ENCODE results near the gene JPH2. TPM values are rescaled to one million over a fixed set of nuclear protein-coding genes. Genes with fewer than 3 reads are reported as not detected.
A peak's percentile ranks its signal among the peaks of the same experiment; 100 is the strongest.

JPH2 gene
- total RNA-seq, 1 donor from 2014 or later = 18.5 TPM

DNA sequence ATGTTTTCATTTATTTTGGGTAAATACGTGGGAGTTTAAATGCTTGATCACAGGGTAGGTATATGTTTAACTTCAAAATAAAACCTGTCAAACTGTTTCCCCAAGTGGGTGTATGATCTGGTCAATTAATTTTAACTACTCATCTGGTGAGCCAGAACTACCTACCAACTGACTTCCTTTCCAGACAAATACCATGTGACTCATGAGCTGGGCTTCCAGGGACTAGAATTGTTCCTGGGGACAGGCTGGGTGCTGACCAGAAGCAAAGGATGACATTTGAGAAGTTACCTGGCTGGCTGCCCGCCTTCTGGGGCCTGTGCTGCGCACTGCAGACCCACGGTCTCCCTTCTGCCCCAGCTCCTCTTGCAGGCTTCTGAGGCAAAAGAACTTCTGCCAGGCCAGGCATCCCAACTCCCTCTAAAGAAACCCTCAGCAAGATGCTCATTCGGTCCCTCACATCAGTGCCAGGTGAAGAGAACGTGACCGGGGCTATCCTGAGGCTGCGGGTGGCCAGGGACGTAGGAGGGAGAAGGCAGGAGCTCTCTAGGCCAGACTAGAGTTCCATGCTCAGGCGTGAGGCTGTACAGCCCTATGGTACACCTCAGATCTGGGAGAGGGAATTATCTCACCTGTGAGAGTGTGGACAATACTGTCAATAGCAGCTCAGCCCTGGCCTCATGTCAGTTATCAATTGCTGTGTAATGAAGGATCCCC, 103.6 kb downstream of the JPH2 start:
- FAIRE-seq (no peak), DNase-seq (ENCODE audit: low read depth) (peak; percentile 72)
- no peak overlapping the region for H3K27ac Mint-ChIP-seq (ENCODE audit: unreplicated experiment)
- H3K27me3 Mint-ChIP-seq (ENCODE audit: low read depth, unreplicated experiment) = peaks cover 10% of the 10 kb centered on the region
- Histone ChIP-seq H3K4me1 (ENCODE audit: insufficient read depth, low read length) (peaks cover 8% of the 10 kb centered on the region), H3K9me3 (ENCODE audit: insufficient read depth, low read depth, low read length) (no peaks in the 10 kb centered on the region), H3K36me3 (ENCODE audit: insufficient read depth, low read length) (no peaks in the 10 kb centered on the region), H3K4me3 (ENCODE audit: insufficient read depth, low read depth, low read length) (no peak overlapping the region), H3K9ac (ENCODE audit: low read length) (no peak overlapping the region), H3K27ac (ENCODE audit: low read depth, low read length) (no peak overlapping the region), H4K20me1 (ENCODE audit: insufficient read depth, low read length) (no peaks in the 10 kb centered on the region), H3K27me3 (ENCODE audit: insufficient read depth, low read length) (no peaks in the 10 kb centered on the region), H2AFZ (ENCODE audit: low read depth, low read length) (no peak overlapping the region), H3K79me2 (ENCODE audit: insufficient read depth, low read length) (no peaks in the 10 kb centered on the region), H3K4me2 (ENCODE audit: low read length) (peak overlapping the region; percentile 20)
- TF ChIP-seq, protein P1, sequence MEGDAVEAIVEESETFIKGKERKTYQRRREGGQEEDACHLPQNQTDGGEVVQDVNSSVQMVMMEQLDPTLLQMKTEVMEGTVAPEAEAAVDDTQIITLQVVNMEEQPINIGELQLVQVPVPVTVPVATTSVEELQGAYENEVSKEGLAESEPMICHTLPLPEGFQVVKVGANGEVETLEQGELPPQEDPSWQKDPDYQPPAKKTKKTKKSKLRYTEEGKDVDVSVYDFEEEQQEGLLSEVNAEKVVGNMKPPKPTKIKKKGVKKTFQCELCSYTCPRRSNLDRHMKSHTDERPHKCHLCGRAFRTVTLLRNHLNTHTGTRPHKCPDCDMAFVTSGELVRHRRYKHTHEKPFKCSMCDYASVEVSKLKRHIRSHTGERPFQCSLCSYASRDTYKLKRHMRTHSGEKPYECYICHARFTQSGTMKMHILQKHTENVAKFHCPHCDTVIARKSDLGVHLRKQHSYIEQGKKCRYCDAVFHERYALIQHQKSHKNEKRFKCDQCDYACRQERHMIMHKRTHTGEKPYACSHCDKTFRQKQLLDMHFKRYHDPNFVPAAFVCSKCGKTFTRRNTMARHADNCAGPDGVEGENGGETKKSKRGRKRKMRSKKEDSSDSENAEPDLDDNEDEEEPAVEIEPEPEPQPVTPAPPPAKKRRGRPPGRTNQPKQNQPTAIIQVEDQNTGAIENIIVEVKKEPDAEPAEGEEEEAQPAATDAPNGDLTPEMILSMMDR (IDR thresholded peaks at IDR 0.05; ENCODE audit: insufficient read depth, low read depth, low read length) = no peak
- no peak for TF ChIP-seq EZH2 (IDR thresholded peaks at IDR 0.05; ENCODE audit: insufficient read depth, low read length)
- no peak overlapping the region for H3K4me3 Mint-ChIP-seq (ENCODE audit: unreplicated experiment)
- no peaks in the 10 kb centered on the region for H3K36me3 Mint-ChIP-seq (ENCODE audit: low read depth, unreplicated experiment)
- H3K9me3 Mint-ChIP-seq (ENCODE audit: unreplicated experiment) = no peaks in the 10 kb centered on the region
- peaks cover 4% of the 10 kb centered on the region for H3K4me1 Mint-ChIP-seq (ENCODE audit: low read depth, unreplicated experiment)

DNA sequence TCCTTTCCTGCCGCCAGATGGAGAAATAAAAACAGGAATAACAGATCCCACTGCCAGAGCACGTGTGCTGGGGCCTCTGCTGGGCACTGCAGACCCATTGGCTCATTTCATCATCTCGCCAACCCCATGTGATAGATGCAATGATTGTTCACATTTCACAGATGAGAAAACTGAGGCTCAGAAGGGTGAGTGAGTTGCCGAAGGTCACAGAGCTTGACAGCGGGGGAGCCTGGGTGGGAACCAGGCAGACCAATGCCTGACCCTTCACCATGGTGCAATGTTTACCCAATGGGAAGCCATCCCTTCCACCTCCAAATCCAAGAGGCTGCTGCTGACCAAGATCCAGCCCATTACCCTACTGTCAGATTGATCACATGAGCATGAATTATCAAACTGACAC, 105.1 kb downstream of the JPH2 start:
- Histone ChIP-seq H3K4me2 (ENCODE audit: low read length) (no peak overlapping the region), H3K4me3 (ENCODE audit: insufficient read depth, low read depth, low read length) (no peak overlapping the region), H3K79me2 (ENCODE audit: insufficient read depth, low read length) (no peaks in the 10 kb centered on the region), H2AFZ (ENCODE audit: low read depth, low read length) (no peak overlapping the region), H3K27me3 (ENCODE audit: insufficient read depth, low read length) (no peaks in the 10 kb centered on the region), H3K4me1 (ENCODE audit: insufficient read depth, low read length) (peaks cover 8% of the 10 kb centered on the region), H3K9me3 (ENCODE audit: insufficient read depth, low read depth, low read length) (no peaks in the 10 kb centered on the region), H3K36me3 (ENCODE audit: insufficient read depth, low read length) (no peaks in the 10 kb centered on the region), H4K20me1 (ENCODE audit: insufficient read depth, low read length) (no peaks in the 10 kb centered on the region), H3K9ac (ENCODE audit: low read length) (no peak overlapping the region), H3K27ac (ENCODE audit: low read depth, low read length) (no peak overlapping the region)
- Mint-ChIP-seq H3K36me3 (ENCODE audit: low read depth, unreplicated experiment) (no peaks in the 10 kb centered on the region), H3K27ac (ENCODE audit: unreplicated experiment) (no peak overlapping the region), H3K9me3 (ENCODE audit: unreplicated experiment) (no peaks in the 10 kb centered on the region), H3K4me1 (ENCODE audit: low read depth, unreplicated experiment) (peaks cover 4% of the 10 kb centered on the region), H3K4me3 (ENCODE audit: unreplicated experiment) (no peak overlapping the region), H3K27me3 (ENCODE audit: low read depth, unreplicated experiment) (peaks cover 5% of the 10 kb centered on the region)
- FAIRE-seq (no peak), DNase-seq (ENCODE audit: low read depth) (no peak)
- TF ChIP-seq, protein P1 (IDR thresholded peaks at IDR 0.05; ENCODE audit: insufficient read depth, low read depth, low read length) = no peak
- TF ChIP-seq EZH2 (IDR thresholded peaks at IDR 0.05; ENCODE audit: insufficient read depth, low read length) = no peak

DNA sequence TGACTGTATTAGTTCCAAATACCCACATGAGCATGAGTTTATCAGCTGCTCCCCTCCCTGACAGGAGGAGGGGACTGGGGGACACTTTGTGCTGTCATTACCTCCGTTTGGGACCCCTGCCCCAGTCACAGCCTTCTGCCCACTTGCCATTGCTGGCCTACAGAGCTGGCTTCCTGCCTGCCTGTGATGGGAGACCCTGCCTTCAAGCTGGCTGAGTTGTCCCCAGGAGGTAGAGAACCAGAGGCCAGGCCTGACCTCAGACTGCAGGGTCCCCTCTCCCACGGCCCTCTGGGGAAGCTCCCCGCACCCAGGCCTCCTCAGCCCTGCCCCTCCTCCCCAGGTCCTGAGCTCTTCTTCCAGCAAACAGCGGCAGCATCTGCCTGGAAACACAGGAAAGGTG, 105.5 kb downstream of the JPH2 start:
- TF ChIP-seq, protein P1 (IDR thresholded peaks at IDR 0.05; ENCODE audit: insufficient read depth, low read depth, low read length) = no peak
- TF ChIP-seq EZH2 (IDR thresholded peaks at IDR 0.05; ENCODE audit: insufficient read depth, low read length) = no peak
- no peaks in the 10 kb centered on the region for H3K36me3 Mint-ChIP-seq (ENCODE audit: low read depth, unreplicated experiment)
- no peak overlapping the region for H3K27ac ChIP-seq (ENCODE audit: low read depth, low read length)
- H4K20me1 ChIP-seq (ENCODE audit: insufficient read depth, low read length) = no peaks in the 10 kb centered on the region
- H3K27me3 ChIP-seq (ENCODE audit: insufficient read depth, low read length) = no peaks in the 10 kb centered on the region
- no peak overlapping the region for H3K4me2 ChIP-seq (ENCODE audit: low read length)
- H3K4me3 ChIP-seq (ENCODE audit: insufficient read depth, low read depth, low read length) = no peak overlapping the region
- no peak overlapping the region for H3K4me3 Mint-ChIP-seq (ENCODE audit: unreplicated experiment)
- no peak overlapping the region for H3K9ac ChIP-seq (ENCODE audit: low read length)
- no peak overlapping the region for H3K27ac Mint-ChIP-seq (ENCODE audit: unreplicated experiment)
- no peaks in the 10 kb centered on the region for H3K9me3 Mint-ChIP-seq (ENCODE audit: unreplicated experiment)
- H3K4me1 Mint-ChIP-seq (ENCODE audit: low read depth, unreplicated experiment) = peaks cover 4% of the 10 kb centered on the region
- peaks cover 5% of the 10 kb centered on the region for H3K27me3 Mint-ChIP-seq (ENCODE audit: low read depth, unreplicated experiment)
- FAIRE-seq = no peak
- no peaks in the 10 kb centered on the region for H3K9me3 ChIP-seq (ENCODE audit: insufficient read depth, low read depth, low read length)
- DNase-seq (ENCODE audit: low read depth) = no peak
- H2AFZ ChIP-seq (ENCODE audit: low read depth, low read length) = no peak overlapping the region
- H3K4me1 ChIP-seq (ENCODE audit: insufficient read depth, low read length) = peaks cover 8% of the 10 kb centered on the region
- H3K36me3 ChIP-seq (ENCODE audit: insufficient read depth, low read length) = no peaks in the 10 kb centered on the region
- H3K79me2 ChIP-seq (ENCODE audit: insufficient read depth, low read length) = no peaks in the 10 kb centered on the region
